NCI-H187 (cell line): ENCODE measurements around the gene CD8A.
"Not testable (repeated sequence)": the region's sequence is repeated elsewhere in the genome, so short reads cannot be mapped to it uniquely, and the experiment has no call there.

Experiments
- DNase-seq, 2 experiments: peaks; one replicate each; lab custom pipeline; 2025; lab: John Stamatoyannopoulos, UW

CD8A gene

GRCh38 chr2:86776532-86776931, 14.2 kb downstream of the CD8A start:
- no peak for DNase-seq

GRCh38 chr2:86775338-86775737, 15.4 kb downstream of the CD8A start:
- DNase-seq: no peak

- no peak for DNase-seq
Measured at GRCh38 chr2:86774862-86775261, 15.9 kb downstream of the CD8A start.

- no peak for DNase-seq
Measured at GRCh38 chr2:86772611-86773010, 18.1 kb downstream of the CD8A start.

DNA sequence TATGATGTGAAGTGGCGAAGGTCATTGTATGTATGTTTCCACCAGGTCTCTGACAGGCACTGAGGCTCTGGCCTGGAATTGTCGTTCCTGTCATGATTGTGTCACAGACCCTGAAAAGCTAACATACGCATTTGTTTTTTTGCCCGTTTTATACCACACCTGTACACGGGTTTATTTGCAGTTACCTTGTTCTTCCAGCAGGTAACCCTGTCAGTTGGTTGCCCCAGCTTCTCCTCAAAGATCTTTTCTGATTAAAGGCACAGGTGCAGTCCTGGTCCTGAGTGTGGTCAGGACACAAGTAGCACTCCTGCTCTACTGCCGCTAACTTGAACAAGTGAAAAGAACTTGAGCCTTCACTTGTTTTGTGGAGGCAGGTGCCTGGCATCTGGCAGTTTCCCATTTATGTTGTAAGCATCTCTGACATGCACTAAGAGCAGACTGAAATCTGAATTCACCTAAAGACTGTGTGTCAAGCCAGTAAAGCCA, 19.9 kb downstream of the CD8A start:
- DNase-seq: no peak

GRCh38 chr2:86769838-86770237, 20.9 kb downstream of the CD8A start:
- DNase-seq: no peak

DNA sequence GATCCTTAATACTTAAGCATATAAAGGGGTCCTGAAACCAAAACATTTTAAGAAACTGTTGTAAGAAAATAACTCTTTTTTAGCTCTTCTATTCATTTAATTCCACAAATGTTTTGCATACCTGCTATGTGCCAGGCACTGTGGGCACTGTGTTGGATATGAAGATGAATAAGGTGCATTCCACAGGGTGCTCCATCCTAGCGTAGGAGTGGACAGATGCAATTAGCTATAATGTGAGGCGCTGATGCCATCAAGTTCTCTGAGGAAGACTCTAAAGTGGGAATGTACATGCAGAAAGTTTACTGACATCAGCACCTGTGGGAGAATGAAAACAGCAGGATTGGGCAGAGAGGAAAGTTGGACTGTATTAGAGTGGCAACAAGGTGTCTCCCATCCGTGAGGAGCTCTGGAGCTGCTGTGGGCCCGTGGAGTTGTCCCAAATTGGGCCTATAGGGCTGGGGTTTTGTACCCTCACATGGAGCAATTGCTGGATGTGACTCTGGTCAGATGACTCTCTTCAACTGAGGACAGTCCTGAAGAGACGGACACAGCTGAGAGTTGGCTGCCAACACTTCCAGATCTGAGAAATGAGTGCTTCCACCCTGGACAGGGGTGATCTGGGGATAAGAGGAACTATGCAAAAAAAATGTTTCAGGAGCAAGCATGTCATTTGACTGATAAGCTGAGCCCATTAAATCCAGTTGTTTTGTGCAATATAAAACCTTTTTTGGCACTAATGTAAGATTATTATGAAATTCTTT, 22.3 kb downstream of the CD8A start:
- DNase-seq: no peak

- no peak for DNase-seq
Measured at GRCh38 chr2:86765310-86765695, 25.4 kb downstream of the CD8A start.

GRCh38 chr2:86764661-86765309, 25.9 kb downstream of the CD8A start:
- DNase-seq: no peak

DNA sequence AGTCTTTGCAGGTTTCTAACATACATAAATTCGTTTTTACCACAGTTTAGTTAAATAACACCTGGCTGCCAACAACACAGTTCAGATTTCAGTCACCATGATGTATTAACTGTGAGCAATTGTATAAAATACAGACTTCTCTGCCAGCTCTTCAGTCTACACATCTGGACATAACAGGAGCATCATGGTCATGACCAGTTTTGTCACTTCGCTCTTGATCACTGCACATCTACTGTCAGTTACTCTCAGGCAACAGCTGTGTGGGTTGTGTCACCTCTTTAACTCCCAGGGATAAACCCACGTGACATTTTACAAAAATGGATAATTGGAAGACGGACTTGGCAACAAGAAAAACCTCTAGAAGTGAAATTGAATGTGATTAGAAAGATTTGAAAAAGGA, 30.3 kb downstream of the CD8A start:
- DNase-seq: no peak

- no peak for DNase-seq
Measured at GRCh38 chr2:86758405-86758804, 32.3 kb downstream of the CD8A start.

DNA sequence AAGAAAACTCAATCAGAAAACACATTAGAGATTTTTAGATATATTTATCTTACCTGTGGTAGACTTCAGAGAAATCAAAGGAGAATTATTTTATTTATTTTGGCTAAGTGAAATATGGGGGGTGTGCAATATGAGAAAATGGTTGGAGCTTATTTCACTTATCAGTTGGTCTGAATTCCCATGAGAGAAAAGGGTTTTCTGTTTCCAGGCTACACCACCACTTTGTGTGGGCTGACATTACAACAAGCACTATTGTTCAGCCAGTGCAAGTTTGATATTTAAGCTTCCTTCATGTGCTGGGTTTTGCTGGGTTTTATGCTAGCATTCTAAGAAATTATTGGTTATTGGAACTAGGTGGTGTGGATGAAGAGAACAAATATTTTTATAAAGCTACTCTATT, 37.1 kb downstream of the CD8A start:
- no peak for DNase-seq

- DNase-seq: no peak
Measured at GRCh38 chr2:86752934-86753333, 37.8 kb downstream of the CD8A start.

DNA sequence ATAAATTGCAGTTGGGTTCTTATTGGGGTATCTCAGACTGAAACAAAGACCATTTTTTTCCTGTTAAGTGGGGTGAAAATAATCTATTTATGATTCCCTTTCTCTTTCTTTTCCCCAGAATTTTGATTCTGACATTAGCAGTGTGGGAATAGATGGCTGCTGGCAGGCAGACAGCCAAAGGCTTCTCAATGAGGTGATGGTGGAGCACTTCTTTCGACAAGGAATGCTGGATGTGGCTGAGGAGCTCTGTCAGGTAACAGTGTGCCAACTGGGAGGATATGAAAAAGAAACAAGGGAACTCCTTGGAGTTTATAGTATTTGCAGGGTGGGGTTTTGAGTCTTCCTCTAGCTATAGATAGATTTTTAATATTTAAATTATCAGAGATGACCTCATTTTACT, 38.9 kb downstream of the CD8A start:
- DNase-seq: no peak

GRCh38 chr2:86750240-86750839, 40.4 kb downstream of the CD8A start:
- no peak for DNase-seq

DNA sequence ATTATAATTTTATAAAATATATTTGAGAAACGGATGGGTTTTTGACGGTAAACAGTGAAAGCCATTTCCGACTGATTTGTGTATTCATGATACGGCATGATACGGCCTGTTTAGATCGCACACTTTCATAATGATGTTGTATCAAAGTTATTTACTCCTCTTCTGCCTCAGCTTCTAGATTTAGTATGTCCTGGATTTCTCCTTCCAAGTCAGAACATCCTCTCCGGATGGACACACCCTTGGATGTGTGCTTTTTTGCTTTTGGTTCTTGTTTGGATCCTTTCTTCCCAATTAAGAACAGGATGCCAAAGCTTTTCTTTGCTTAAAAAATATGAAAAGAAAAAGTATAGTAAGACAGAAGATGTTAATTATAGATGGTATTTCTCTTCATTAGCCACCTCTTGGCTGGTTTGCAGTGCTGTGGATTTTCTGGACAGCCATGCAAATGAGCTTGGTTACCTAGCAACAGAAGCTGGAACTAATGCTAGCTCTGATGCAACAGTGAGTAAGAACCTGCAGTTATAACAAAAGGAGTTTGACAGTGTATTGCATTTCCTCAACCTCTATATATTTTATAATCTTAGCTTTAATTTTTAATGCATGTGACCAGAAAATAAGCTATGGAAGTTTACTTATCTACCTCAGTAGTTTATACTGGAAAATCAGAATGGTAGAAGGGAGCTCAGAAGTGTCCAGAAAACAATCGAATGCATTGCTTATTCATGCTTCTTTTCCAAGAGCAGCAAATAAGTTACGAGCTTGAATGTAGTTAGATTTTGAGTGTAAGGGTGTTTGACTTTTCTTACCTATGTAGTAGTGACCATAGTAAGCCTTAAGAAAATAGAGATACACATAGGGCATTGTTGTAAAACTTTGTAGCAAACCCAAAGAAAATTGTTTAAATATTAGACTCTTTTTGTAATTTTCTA, 42.7 kb downstream of the CD8A start:
- no peak for DNase-seq

DNA sequence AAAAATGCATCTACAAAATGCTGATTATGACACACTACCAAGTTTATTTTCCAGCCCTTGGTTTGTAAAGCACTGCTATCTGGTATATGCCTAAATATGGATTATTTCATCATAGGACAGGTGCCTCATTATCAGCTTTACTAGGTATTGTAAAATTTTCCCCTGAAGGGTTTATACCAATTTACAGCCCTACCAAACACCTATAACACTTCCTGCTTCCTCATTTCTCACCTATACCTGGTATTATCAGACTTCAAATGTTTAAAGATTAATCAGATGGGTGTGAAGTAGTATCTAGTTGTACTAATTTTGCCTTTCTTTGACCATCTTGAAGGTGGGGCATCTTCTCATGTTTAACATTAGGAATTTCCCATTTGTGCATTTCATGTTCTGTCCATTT, 43.8 kb downstream of the CD8A start:
- DNase-seq: no peak

- no peak for DNase-seq
Measured at GRCh38 chr2:86744152-86744551, 46.6 kb downstream of the CD8A start.

DNA sequence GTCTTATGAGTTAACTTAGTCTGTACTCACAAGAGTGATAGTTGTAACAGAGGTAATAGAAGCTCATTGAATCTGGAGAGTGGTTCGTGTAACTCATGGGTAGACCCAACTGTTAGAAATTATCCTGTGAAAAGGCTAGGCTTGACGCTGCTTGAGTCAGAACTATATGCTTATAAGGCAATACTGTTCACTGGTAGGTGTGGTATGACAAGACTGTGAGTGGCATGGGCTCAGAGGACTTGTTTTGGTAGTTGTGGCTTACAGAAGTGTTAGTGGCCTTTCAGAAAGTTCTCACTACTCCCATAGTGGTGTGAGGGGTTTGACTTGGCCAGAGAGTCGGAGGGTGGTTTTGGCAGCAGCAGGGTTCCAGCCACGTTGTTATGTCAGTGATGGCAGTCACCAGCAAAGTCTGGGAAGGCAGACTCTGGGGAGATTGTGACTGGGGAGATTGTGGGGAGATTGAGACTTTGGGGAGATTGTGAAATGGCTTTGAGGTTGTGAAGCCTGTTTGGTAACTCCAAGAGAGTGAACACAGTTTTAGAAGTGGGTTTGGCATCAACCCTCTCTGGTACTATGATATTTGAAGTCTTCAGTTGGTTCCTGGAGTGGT, 48.7 kb downstream of the CD8A start:
- DNase-seq: not testable (repeated sequence)

GRCh38 chr2:86739889-86740288, 50.8 kb downstream of the CD8A start:
- DNase-seq: not testable (repeated sequence)

DNA sequence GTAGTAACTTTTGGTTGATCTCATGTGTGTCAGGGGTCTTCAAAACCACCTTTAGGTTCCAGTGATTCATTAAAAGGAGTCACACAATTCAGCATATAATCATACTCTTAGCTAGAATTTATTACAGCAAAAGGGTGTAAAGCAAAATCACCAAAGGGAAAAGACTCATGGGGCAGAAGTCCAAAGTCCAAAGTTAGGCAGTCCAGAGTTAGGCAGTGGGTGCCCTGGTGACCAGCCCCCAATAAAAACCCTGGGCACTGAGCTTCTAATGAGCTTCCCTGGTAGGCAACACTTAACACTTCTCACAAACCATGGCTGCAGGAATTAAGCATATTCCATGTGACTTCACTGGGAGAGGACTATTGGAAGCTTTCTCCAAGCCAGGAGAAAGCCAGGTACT, 51.2 kb downstream of the CD8A start:
- DNase-seq: not testable (repeated sequence)

- DNase-seq: not testable (repeated sequence)
Measured at GRCh38 chr2:86734896-86735295, 55.8 kb downstream of the CD8A start.
